ENCODE data around the gene ACTN2. TPM values are rescaled to one million over a fixed set of nuclear protein-coding genes. Genes with fewer than 3 reads are reported as not detected.

ACTN2 gene
- total and polyA plus RNA-seq, 2 experiments from 2014 or later: 0.17 to 0.57 TPM

DNA sequence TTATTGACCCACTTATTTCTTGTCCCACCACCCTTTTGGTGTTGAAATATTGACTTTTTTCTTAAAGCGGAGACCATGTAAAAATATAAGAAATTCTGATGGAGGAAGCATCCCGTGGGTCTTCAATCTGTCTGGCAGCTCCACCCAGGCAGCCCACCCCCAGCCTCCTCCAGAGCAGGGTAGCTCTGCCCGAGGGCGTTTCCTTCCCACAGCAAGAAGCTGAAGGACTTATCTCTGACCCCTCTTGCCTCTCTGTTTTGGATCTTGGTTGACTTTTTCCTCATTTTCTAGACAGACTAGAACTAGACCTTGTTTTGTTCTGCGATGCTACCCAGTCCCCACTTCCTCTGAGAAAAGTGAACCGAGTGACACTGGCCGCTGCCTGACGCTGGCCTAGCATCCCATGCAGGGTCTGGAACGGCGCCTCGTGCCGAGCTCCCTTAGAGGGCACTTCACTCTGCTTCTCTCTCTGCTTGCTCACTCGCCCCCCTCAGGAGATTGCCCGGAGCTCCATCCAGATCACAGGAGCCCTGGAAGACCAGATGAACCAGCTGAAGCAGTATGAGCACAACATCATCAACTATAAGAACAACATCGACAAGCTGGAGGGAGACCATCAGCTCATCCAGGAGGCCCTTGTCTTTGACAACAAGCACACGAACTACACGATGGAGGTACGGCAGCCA is 68.4 kb downstream of the ACTN2 start:
- no peaks in the 10 kb centered on the region for H3K79me2 ChIP-seq
- no peak for TF ChIP-seq EZH2 (IDR thresholded peaks at IDR 0.05; ENCODE audit: borderline replicate concordance)
- no peak for DNase-seq (ENCODE audit: low spot score)
- H3K4me3 ChIP-seq: no peak overlapping the region
- WGBS (ENCODE audit: low lambda C conversion rate, missing lambda C conversion rate): 74% methylated on average over 18 of the region's 18 CpGs
- H3K9me2 ChIP-seq (replicated peaks; ENCODE audit: insufficient read depth): no peaks in the 10 kb centered on the region
- H3K27ac ChIP-seq: no peak overlapping the region
- no peaks in the 10 kb centered on the region for H3K27me3 ChIP-seq
- H4K20me1 ChIP-seq (ENCODE audit: insufficient read depth, poor library complexity, severe bottlenecking): no peaks in the 10 kb centered on the region
- H3K4me2 ChIP-seq: no peak overlapping the region
- H3K36me3 ChIP-seq (replicated peaks; ENCODE audit: insufficient read depth, low read depth): no peaks in the 10 kb centered on the region
- no peaks in the 10 kb centered on the region for H3K4me1 ChIP-seq (ENCODE audit: insufficient read depth)
- H3K9me3 ChIP-seq (ENCODE audit: low read depth): no peaks in the 10 kb centered on the region
- no peak overlapping the region for H2AFZ ChIP-seq

DNA sequence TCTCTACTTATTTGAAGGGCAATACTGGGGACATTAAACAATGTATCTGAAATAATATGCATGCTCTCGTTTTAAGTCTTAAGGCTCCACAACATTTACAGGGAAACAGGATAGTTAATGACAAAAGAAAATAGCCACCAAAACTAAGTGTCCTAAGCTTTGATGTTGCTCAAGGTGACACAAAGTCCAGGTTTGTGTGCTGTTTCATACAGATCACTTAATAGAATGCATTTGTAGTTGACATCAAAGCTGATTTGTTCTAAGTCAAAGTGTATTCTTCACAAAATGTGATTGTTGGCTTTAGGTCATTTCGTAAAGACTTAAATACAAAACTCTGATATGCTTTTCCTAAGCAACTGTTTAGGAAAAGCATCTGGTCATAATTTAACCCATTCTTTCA is 71.3 kb downstream of the ACTN2 start:
- no peaks in the 10 kb centered on the region for H3K79me2 ChIP-seq
- H3K36me3 ChIP-seq (replicated peaks; ENCODE audit: insufficient read depth, low read depth): no peaks in the 10 kb centered on the region
- no peak overlapping the region for H2AFZ ChIP-seq
- H3K4me3 ChIP-seq: no peak overlapping the region
- no peak overlapping the region for H3K4me2 ChIP-seq
- no peaks in the 10 kb centered on the region for H3K27me3 ChIP-seq
- TF ChIP-seq, protein P1, sequence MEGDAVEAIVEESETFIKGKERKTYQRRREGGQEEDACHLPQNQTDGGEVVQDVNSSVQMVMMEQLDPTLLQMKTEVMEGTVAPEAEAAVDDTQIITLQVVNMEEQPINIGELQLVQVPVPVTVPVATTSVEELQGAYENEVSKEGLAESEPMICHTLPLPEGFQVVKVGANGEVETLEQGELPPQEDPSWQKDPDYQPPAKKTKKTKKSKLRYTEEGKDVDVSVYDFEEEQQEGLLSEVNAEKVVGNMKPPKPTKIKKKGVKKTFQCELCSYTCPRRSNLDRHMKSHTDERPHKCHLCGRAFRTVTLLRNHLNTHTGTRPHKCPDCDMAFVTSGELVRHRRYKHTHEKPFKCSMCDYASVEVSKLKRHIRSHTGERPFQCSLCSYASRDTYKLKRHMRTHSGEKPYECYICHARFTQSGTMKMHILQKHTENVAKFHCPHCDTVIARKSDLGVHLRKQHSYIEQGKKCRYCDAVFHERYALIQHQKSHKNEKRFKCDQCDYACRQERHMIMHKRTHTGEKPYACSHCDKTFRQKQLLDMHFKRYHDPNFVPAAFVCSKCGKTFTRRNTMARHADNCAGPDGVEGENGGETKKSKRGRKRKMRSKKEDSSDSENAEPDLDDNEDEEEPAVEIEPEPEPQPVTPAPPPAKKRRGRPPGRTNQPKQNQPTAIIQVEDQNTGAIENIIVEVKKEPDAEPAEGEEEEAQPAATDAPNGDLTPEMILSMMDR (IDR thresholded peaks at IDR 0.05; ENCODE audit: poor library complexity): no peak
- TF ChIP-seq EZH2phosphoT487 (IDR thresholded peaks at IDR 0.05; ENCODE audit: low read depth, severe bottlenecking, unreplicated experiment) (no peak), EZH2 (IDR thresholded peaks at IDR 0.05; ENCODE audit: borderline replicate concordance) (no peak)
- no peaks in the 10 kb centered on the region for H3K9me3 ChIP-seq (ENCODE audit: low read depth)
- no peak overlapping the region for H3K27ac ChIP-seq
- no peaks in the 10 kb centered on the region for H4K20me1 ChIP-seq (ENCODE audit: insufficient read depth, poor library complexity, severe bottlenecking)
- no peaks in the 10 kb centered on the region for H3K9me2 ChIP-seq (replicated peaks; ENCODE audit: insufficient read depth)
- 78% methylated on average over 2 of the region's 2 CpGs for whole genome bisulfite sequencing (ENCODE audit: low lambda C conversion rate, missing lambda C conversion rate)
- peaks cover 4% of the 10 kb centered on the region for H3K4me1 ChIP-seq (ENCODE audit: insufficient read depth)
- no peak for DNase-seq (ENCODE audit: low spot score)

DNA sequence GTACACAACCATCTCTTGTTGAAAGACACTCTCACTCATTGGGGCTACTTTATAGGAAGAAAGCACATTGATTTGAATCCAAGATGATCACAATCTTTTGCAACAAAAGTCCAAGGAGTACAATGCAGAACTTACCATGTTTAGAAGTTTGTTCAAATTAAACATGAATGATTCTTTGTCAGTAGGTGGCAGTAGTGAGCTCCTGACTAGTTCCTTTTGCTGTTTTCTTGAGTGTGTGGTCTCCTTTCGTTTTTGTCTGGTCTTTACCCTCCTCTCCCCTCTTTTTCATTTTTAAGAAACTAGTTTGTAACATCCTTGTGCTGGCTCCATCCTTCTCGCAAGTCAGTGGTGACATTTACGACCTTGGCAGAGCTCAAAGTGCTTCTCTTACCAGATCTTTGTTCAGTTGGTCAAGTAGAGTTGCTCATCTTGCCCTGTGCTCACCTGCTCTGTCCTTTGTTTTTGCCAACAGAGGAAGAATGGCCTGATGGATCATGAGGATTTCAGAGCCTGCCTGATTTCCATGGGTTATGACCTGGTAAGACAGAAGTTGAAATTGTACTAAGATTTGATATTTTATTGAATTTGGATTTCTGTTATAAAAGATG is 73.1 kb downstream of the ACTN2 start:
- no peaks in the 10 kb centered on the region for H3K27me3 ChIP-seq

DNA sequence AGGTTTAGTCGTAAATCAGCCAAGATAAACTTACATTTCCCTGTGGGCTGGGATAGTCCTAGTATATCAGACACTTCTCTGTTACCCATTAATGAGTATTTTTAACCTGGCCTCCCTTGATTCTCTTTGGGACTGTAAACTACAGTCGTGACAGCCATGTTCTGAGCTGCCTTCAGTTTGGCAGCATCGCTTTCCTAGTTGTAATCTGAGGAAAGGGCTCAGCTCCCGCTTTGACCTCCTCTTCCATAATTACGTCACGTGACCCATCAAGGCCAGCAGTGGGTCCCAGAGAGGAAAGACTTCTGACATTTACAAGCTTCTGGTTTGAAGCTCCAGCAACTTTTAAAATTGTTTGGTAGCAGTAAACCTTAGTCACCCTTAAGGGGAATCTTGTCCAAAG is 74.2 kb downstream of the ACTN2 start:
- Histone ChIP-seq H3K79me2 (no peaks in the 10 kb centered on the region), H3K4me2 (no peak overlapping the region), H3K9me2 (replicated peaks; ENCODE audit: insufficient read depth) (no peaks in the 10 kb centered on the region), H3K9me3 (ENCODE audit: low read depth) (no peaks in the 10 kb centered on the region), H3K27ac (no peak overlapping the region), H4K20me1 (ENCODE audit: insufficient read depth, poor library complexity, severe bottlenecking) (no peaks in the 10 kb centered on the region), H3K36me3 (replicated peaks; ENCODE audit: insufficient read depth, low read depth) (no peaks in the 10 kb centered on the region), H3K4me1 (ENCODE audit: insufficient read depth) (peaks cover 4% of the 10 kb centered on the region), H3K4me3 (no peak overlapping the region), H3K27me3 (no peaks in the 10 kb centered on the region), H2AFZ (peak overlapping the region; percentile 21)
- no peak for DNase-seq (ENCODE audit: low spot score)
- TF ChIP-seq EZH2 (IDR thresholded peaks at IDR 0.05; ENCODE audit: borderline replicate concordance) (no peak), EZH2phosphoT487 (IDR thresholded peaks at IDR 0.05; ENCODE audit: low read depth, severe bottlenecking, unreplicated experiment) (no peak)
- TF ChIP-seq, protein P1 (IDR thresholded peaks at IDR 0.05; ENCODE audit: poor library complexity): no peak
- 44% methylated on average over 6 of the region's 6 CpGs for WGBS (ENCODE audit: low lambda C conversion rate, missing lambda C conversion rate)

More for the DNA sequence above, 73.1 kb downstream of the ACTN2 start:
- Histone ChIP-seq H4K20me1 (ENCODE audit: insufficient read depth, poor library complexity, severe bottlenecking) (no peaks in the 10 kb centered on the region), H3K9me2 (replicated peaks; ENCODE audit: insufficient read depth) (no peaks in the 10 kb centered on the region), H3K4me3 (no peak overlapping the region), H3K4me2 (no peak overlapping the region), H3K9me3 (ENCODE audit: low read depth) (no peaks in the 10 kb centered on the region), H3K27ac (no peak overlapping the region), H2AFZ (peak overlapping the region; percentile 39), H3K4me1 (ENCODE audit: insufficient read depth) (peaks cover 4% of the 10 kb centered on the region), H3K36me3 (replicated peaks; ENCODE audit: insufficient read depth, low read depth) (no peaks in the 10 kb centered on the region), H3K79me2 (no peaks in the 10 kb centered on the region)
- no peak for TF ChIP-seq EZH2 (IDR thresholded peaks at IDR 0.05; ENCODE audit: borderline replicate concordance)
- no peak for TF ChIP-seq EZH2phosphoT487 (IDR thresholded peaks at IDR 0.05; ENCODE audit: low read depth, severe bottlenecking, unreplicated experiment)
- TF ChIP-seq, protein P1 (IDR thresholded peaks at IDR 0.05; ENCODE audit: poor library complexity): peak; percentile 60
- peak; percentile 66 for DNase-seq (ENCODE audit: low spot score)
- 54% methylated on average over 3 of the region's 3 CpGs for WGBS (ENCODE audit: low lambda C conversion rate, missing lambda C conversion rate)

Data from hepatocyte (in vitro differentiated cells).